ENCODE data around the gene ARHGAP6. TPM values are rescaled to one million over a fixed set of nuclear protein-coding genes. Genes with fewer than 3 reads are reported as not detected.

ARHGAP6 gene
- total RNA-seq, 1 donor from 2014 or later = 3.1 TPM

GRCh38 chrX:11464836-11465463, 200.8 kb downstream of the ARHGAP6 start:
- H3K27me3 ChIP-seq (ENCODE audit: low read depth) = no peaks in the 10 kb centered on the region

GRCh38 chrX:11464380-11464779, 201.3 kb downstream of the ARHGAP6 start:
- H3K36me3 ChIP-seq = no peaks in the 10 kb centered on the region
- H3K27ac ChIP-seq (replicated peaks) = no peak overlapping the region
- no peaks in the 10 kb centered on the region for H3K4me1 ChIP-seq
- no peak for TF ChIP-seq CTCF (IDR thresholded peaks at IDR 0.05; ENCODE audit: borderline replicate concordance)
- intact Hi-C loops (cut with micrococcal nuclease) = no loop called here
- no peak for DNase-seq
- no peaks in the 10 kb centered on the region for H3K9me3 ChIP-seq (replicated peaks)
- H3K4me3 ChIP-seq = no peak overlapping the region
- no peaks in the 10 kb centered on the region for H3K27me3 ChIP-seq (ENCODE audit: low read depth)

More at GRCh38 chrX:11464836-11465463, 200.8 kb downstream of the ARHGAP6 start:
- no peak overlapping the region for H3K4me3 ChIP-seq
- no peaks in the 10 kb centered on the region for H3K4me1 ChIP-seq
- no peak for DNase-seq
- intact Hi-C loops (cut with micrococcal nuclease) = no loop called here
- H3K36me3 ChIP-seq = no peaks in the 10 kb centered on the region
- H3K9me3 ChIP-seq (replicated peaks) = no peaks in the 10 kb centered on the region
- no peak overlapping the region for H3K27ac ChIP-seq (replicated peaks)
- TF ChIP-seq CTCF (IDR thresholded peaks at IDR 0.05; ENCODE audit: borderline replicate concordance) = no peak

GRCh38 chrX:11462648-11463047, 203.1 kb downstream of the ARHGAP6 start:
- no peaks in the 10 kb centered on the region for H3K27me3 ChIP-seq (ENCODE audit: low read depth)
- no peak for TF ChIP-seq CTCF (IDR thresholded peaks at IDR 0.05; ENCODE audit: borderline replicate concordance)
- no peaks in the 10 kb centered on the region for H3K36me3 ChIP-seq
- no peaks in the 10 kb centered on the region for H3K9me3 ChIP-seq (replicated peaks)
- intact Hi-C loops (cut with micrococcal nuclease) = no loop called here
- no peak for DNase-seq
- H3K4me1 ChIP-seq = no peaks in the 10 kb centered on the region
- H3K4me3 ChIP-seq = no peak overlapping the region
- no peak overlapping the region for H3K27ac ChIP-seq (replicated peaks)

GRCh38 chrX:11462136-11462535, 203.6 kb downstream of the ARHGAP6 start:
- intact Hi-C loops (cut with micrococcal nuclease) = no loop called here
- H3K4me1 ChIP-seq = no peaks in the 10 kb centered on the region
- H3K4me3 ChIP-seq = no peak overlapping the region
- H3K36me3 ChIP-seq = no peaks in the 10 kb centered on the region
- no peaks in the 10 kb centered on the region for H3K27me3 ChIP-seq (ENCODE audit: low read depth)
- TF ChIP-seq CTCF (IDR thresholded peaks at IDR 0.05; ENCODE audit: borderline replicate concordance) = no peak
- no peak for DNase-seq
- no peaks in the 10 kb centered on the region for H3K9me3 ChIP-seq (replicated peaks)
- peak overlapping the region; percentile 3 for H3K27ac ChIP-seq (replicated peaks)

GRCh38 chrX:11461201-11462001, 204.3 kb downstream of the ARHGAP6 start:
- H3K4me1 ChIP-seq = no peaks in the 10 kb centered on the region
- H3K9me3 ChIP-seq (replicated peaks) = no peaks in the 10 kb centered on the region
- TF ChIP-seq CTCF (IDR thresholded peaks at IDR 0.05; ENCODE audit: borderline replicate concordance) = no peak
- H3K4me3 ChIP-seq = no peak overlapping the region
- peak overlapping the region; percentile 3 for H3K27ac ChIP-seq (replicated peaks)
- no peaks in the 10 kb centered on the region for H3K27me3 ChIP-seq (ENCODE audit: low read depth)
- H3K36me3 ChIP-seq = no peaks in the 10 kb centered on the region
- intact Hi-C loops (cut with micrococcal nuclease) = no loop called here
- DNase-seq = no peak
